HT1080 (cell line): Measurements from ENCODE around the gene HSPA13. TPM values are rescaled to one million over a fixed set of nuclear protein-coding genes. Genes with fewer than 3 reads are reported as not detected.

ENCODE experiments used
- total RNA-seq: library from RNA; depleted of rRNA; stranded (reverse); fragments of >200 nt; shearing (Covaris generic); gene quantifications from 2 replicates; pipeline ENCODE4 v1.2.3, GENCODE V29; 2014; rRNA removed

HSPA13 gene
- total RNA-seq, 1 experiment from 2014 or later: 30.1 TPM

Other genes with a start within 250 kb of the HSPA13 start
- not detected in 2 replicates for gene LIPI, start 172.2 kb downstream of the HSPA13 start, total RNA-seq
- 0.13 TPM in 1 of 2 replicates, not detected in the other for gene RBM11, start 167.0 kb downstream of the HSPA13 start, total RNA-seq
- gene SAMSN1, start 163.2 kb upstream of the HSPA13 start, total RNA-seq: not detected in 2 replicates